ENCODE results near the gene PGPEP1. TPM values are rescaled to one million over a fixed set of nuclear protein-coding genes. Genes with fewer than 3 reads are reported as not detected.

PGPEP1 gene
- total RNA-seq, 1 experiment from 2014 or later: 15.8 TPM

DNA sequence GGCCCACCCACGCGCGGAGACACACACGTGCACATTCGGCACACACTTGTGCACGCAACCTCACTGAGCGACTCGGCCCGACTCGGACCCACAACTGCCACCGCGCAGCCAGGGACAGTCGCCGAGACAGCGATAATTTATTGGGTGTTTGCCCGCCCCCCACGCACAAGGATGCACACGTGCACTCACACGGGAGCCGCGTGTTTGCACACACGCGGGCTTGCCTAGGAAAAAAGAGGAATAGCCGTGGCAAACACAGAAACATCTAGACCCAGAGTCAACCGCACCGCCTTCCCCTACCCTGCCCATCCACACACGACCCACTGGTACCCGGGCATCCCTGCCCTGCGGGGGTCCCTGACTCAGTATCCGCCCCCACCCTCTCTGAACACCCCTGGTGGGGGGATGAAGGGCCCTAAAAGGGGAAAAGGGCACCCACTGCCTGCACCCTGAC lies 77.7 kb downstream of the PGPEP1 start:
- H3K4me1 ChIP-seq (ENCODE audit: insufficient read depth, low read length, poor library complexity, severe bottlenecking): peaks cover 76% of the 10 kb centered on the region
- H3K27me3 ChIP-seq (replicated peaks; ENCODE audit: insufficient read depth, low read depth, low read length, poor library complexity): no peaks in the 10 kb centered on the region
- ChIA-PET CTCF (interaction anchor here (0.9 to 2.3 kb wide), 3 partner anchors 11 to 139 kb away, joined by 5 to 13 read pairs (median 12); no protein-coding TSS in a partner anchor), POLR2A (ENCODE audit: low non-redundant PET) (interaction anchor here (0.9 to 1.8 kb wide), 2 partner anchors 47 to 137 kb away, joined by 3 to 24 read pairs; partner anchors contain the start of gene JUND)
- DNase-seq (ENCODE audit: low spot score): no peak
- no TSS peak for BruUV-seq (replicated peaks)
- no peaks in the 10 kb centered on the region for H3K36me3 ChIP-seq (ENCODE audit: insufficient read depth, low read length, poor library complexity, severe bottlenecking)
- no peaks in the 10 kb centered on the region for H3K9me3 ChIP-seq (ENCODE audit: low read depth, low read length, poor library complexity, severe bottlenecking)
- H3K4me3 ChIP-seq (ENCODE audit: low read depth, low read length, poor library complexity, severe bottlenecking): no peak overlapping the region
- H3K27ac ChIP-seq (ENCODE audit: low read depth, low read length, poor library complexity, severe bottlenecking): peak overlapping the region; percentile 99
- TF ChIP-seq, protein P1, sequence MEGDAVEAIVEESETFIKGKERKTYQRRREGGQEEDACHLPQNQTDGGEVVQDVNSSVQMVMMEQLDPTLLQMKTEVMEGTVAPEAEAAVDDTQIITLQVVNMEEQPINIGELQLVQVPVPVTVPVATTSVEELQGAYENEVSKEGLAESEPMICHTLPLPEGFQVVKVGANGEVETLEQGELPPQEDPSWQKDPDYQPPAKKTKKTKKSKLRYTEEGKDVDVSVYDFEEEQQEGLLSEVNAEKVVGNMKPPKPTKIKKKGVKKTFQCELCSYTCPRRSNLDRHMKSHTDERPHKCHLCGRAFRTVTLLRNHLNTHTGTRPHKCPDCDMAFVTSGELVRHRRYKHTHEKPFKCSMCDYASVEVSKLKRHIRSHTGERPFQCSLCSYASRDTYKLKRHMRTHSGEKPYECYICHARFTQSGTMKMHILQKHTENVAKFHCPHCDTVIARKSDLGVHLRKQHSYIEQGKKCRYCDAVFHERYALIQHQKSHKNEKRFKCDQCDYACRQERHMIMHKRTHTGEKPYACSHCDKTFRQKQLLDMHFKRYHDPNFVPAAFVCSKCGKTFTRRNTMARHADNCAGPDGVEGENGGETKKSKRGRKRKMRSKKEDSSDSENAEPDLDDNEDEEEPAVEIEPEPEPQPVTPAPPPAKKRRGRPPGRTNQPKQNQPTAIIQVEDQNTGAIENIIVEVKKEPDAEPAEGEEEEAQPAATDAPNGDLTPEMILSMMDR (conservative IDR thresholded peaks at IDR 0.05; ENCODE audit: low read depth, low read length): no peak
- TF ChIP-seq EZH2 (IDR thresholded peaks at IDR 0.05; ENCODE audit: borderline replicate concordance, low read depth, low read length, poor library complexity, severe bottlenecking): no peak
- intact Hi-C loops (cut with micrococcal nuclease; ENCODE audit: unreplicated experiment): loop anchor here (5.0 kb wide), 1 partner anchor 216 kb away; the partner anchor contains the start of gene RAB3A

DNA sequence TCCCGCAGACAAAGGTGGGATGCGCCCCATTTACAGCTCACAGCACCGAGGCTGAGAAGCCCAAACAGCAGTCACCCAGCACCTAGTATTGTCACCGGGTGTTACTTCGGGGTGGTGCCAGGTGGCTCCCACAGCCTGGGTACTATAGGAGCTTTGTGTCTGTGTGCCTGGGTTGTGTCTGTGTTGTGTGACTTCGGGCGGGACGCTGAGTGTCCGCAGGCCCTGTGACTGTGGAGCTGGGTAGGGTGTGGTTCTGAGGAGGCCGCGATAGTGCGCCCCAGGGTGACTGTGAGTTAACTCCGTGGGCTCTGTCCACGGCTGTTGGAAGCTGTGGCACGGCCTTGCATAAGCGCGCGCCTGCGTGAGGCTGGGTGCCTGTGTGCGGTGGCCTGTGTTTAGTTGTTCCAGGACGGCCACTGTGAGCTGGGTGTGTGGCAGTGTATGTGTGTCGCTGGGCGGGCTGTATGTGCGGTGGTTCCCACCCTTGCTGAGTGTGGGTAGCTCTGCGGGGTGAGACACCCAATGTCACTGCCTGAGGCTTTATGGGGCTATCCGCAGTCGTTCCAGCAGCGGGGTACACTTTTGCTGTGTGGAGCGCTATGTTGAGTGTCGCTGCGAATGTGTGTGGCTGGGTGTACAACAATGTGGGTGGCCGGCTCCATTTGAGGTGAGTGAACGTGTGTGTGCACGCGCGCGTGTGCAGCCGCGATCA lies 78.2 kb downstream of the PGPEP1 start:
- DNase-seq (ENCODE audit: low spot score): peak; percentile 73
- no peak for TF ChIP-seq EZH2 (IDR thresholded peaks at IDR 0.05; ENCODE audit: borderline replicate concordance, low read depth, low read length, poor library complexity, severe bottlenecking)
- TF ChIP-seq, protein P1 (conservative IDR thresholded peaks at IDR 0.05; ENCODE audit: low read depth, low read length): no peak
- Histone ChIP-seq H3K4me1 (ENCODE audit: insufficient read depth, low read length, poor library complexity, severe bottlenecking) (peaks cover 81% of the 10 kb centered on the region), H3K27me3 (replicated peaks; ENCODE audit: insufficient read depth, low read depth, low read length, poor library complexity) (no peaks in the 10 kb centered on the region), H3K4me3 (ENCODE audit: low read depth, low read length, poor library complexity, severe bottlenecking) (peak overlapping the region; percentile 88), H3K9me3 (ENCODE audit: low read depth, low read length, poor library complexity, severe bottlenecking) (no peaks in the 10 kb centered on the region), H3K27ac (ENCODE audit: low read depth, low read length, poor library complexity, severe bottlenecking) (peak overlapping the region; percentile 99), H3K36me3 (ENCODE audit: insufficient read depth, low read length, poor library complexity, severe bottlenecking) (no peaks in the 10 kb centered on the region)
- intact Hi-C loops (cut with micrococcal nuclease; ENCODE audit: unreplicated experiment): loop anchor here (5.0 kb wide), 1 partner anchor 216 kb away; the partner anchor contains the start of gene RAB3A
- no TSS peak for BruUV-seq (replicated peaks)
- ChIA-PET POLR2A (ENCODE audit: low non-redundant PET) (interaction anchor here (0.7 to 1.8 kb wide), 2 partner anchors 112 to 138 kb away, joined by 3 to 24 read pairs; partner anchors contain the start of gene JUND), CTCF (interaction anchor here (0.9 to 1.2 kb wide), 2 partner anchors 10 kb away, joined by 5 to 6 read pairs; no protein-coding TSS in a partner anchor)

DNA sequence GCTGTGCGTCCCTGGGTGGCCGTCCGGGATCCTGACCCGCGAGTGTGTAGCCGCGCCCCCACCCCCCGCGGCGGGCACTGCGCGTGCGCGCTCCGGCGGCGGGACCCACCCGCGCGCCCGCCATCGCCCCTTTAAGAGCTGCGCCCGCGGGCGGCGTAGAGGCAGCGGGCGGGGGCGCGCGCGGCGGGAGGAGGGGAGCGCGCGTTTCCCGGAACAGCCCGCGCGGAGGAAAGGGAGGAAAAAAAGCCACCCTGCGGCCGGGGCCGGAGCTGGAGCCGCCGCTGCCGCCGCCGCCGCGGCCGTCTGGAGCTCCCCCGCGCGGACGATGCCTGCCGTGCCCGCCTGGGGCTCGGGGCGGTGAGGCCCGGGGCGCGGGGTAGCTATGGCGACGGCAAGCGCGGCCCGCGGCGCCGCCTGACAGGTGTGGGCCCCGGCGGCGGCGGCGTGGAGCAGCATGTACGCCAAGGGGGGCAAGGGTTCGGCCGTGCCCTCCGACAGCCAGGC lies 78.8 kb downstream of the PGPEP1 start, which contains the start of gene SSBP4:
TSS of gene SSBP4 (plus strand) at position 204 of the 504 bp plus-strand sequence. CDS start at position 455, 251 bp downstream.
- no peaks in the 10 kb centered on the region for H3K9me3 ChIP-seq (ENCODE audit: low read depth, low read length, poor library complexity, severe bottlenecking)
- ChIA-PET POLR2A (ENCODE audit: low non-redundant PET) (interaction anchor here (0.7 kb wide), 1 partner anchor 112 kb away, joined by 3 read pairs; no protein-coding TSS in a partner anchor), CTCF (interaction anchor here (1.2 kb wide), 1 partner anchor 10 kb away, joined by 6 read pairs; no protein-coding TSS in a partner anchor)
- BruUV-seq (replicated peaks): no TSS peak
- H3K27ac ChIP-seq (ENCODE audit: low read depth, low read length, poor library complexity, severe bottlenecking): peak within 1 kb of the TSS; percentile 99
- no peaks in the 10 kb centered on the region for H3K36me3 ChIP-seq (ENCODE audit: insufficient read depth, low read length, poor library complexity, severe bottlenecking)
- intact Hi-C loops (cut with micrococcal nuclease; ENCODE audit: unreplicated experiment): loop anchor here (5.0 kb wide), 1 partner anchor 217 kb away; the partner anchor contains the start of gene RAB3A
- H3K4me1 ChIP-seq (ENCODE audit: insufficient read depth, low read length, poor library complexity, severe bottlenecking): peaks cover 84% of the 10 kb centered on the region
- H3K27me3 ChIP-seq (replicated peaks; ENCODE audit: insufficient read depth, low read depth, low read length, poor library complexity): no peaks in the 10 kb centered on the region
- TF ChIP-seq EZH2 (IDR thresholded peaks at IDR 0.05; ENCODE audit: borderline replicate concordance, low read depth, low read length, poor library complexity, severe bottlenecking): no peak
- TF ChIP-seq, protein P1 (conservative IDR thresholded peaks at IDR 0.05; ENCODE audit: low read depth, low read length): no peak; the same call in 1 of the 2 replicates
- peak within 1 kb of the TSS; percentile 88 for H3K4me3 ChIP-seq (ENCODE audit: low read depth, low read length, poor library complexity, severe bottlenecking)
- peak; percentile 93 for DNase-seq (ENCODE audit: low spot score)
